Thyroid gland (tissue), 4 donors: ENCODE measurements around the gene PLEKHJ1.

Experiments used
- POLR2A ChIP-seq, 2 donors: fragments of 450-650 bp; IDR thresholded peaks; one replicate each; pipeline ENCODE4 v1.6.1; 2017; ENCODE audit warnings: antibody characterized with exemption in 2 of 2, mild to moderate bottlenecking in 2 of 2, moderate library complexity in 1 of 2
- TF ChIP-seq, protein P1 (sequence below), 6 experiments: fragments of 200-600 bp in 3 of 6; fragments of 450-650 bp in 3 of 6; sonication (generic) in 3 of 6; IDR thresholded peaks; one replicate each; pipeline ENCODE4 v1.5.1; 2016 to 2019; ENCODE audit warnings: antibody characterized with exemption in 6 of 6, mild to moderate bottlenecking in 2 of 6, inconsistent platforms in 1 of 6, moderate library complexity in 1 of 6

GRCh38 chr19:2230807-2231533, 5.2 kb downstream of the PLEKHJ1 start:
- TF ChIP-seq, protein P1, sequence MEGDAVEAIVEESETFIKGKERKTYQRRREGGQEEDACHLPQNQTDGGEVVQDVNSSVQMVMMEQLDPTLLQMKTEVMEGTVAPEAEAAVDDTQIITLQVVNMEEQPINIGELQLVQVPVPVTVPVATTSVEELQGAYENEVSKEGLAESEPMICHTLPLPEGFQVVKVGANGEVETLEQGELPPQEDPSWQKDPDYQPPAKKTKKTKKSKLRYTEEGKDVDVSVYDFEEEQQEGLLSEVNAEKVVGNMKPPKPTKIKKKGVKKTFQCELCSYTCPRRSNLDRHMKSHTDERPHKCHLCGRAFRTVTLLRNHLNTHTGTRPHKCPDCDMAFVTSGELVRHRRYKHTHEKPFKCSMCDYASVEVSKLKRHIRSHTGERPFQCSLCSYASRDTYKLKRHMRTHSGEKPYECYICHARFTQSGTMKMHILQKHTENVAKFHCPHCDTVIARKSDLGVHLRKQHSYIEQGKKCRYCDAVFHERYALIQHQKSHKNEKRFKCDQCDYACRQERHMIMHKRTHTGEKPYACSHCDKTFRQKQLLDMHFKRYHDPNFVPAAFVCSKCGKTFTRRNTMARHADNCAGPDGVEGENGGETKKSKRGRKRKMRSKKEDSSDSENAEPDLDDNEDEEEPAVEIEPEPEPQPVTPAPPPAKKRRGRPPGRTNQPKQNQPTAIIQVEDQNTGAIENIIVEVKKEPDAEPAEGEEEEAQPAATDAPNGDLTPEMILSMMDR (IDR thresholded peaks at IDR 0.05), result no peak
- no peak for TF ChIP-seq POLR2A (IDR thresholded peaks at IDR 0.05)
